Activated gamma-delta T cell treated with anti-CD3 and anti-CD28 coated beads, Interleukin-2, amount 50 U/mL, for 16 hours (primary cell): Measurements from ENCODE around the gene TMEM150A.
"Not testable (repeated sequence)": the region's sequence is repeated elsewhere in the genome, so short reads cannot be mapped to it uniquely, and the experiment has no call there.

Source experiments
- DNase-seq: peaks from one replicate; pipeline ENCODE4 v3.0.0-alpha.2; 2020; ENCODE audit warnings: low read depth

Gene TMEM150A

DNA sequence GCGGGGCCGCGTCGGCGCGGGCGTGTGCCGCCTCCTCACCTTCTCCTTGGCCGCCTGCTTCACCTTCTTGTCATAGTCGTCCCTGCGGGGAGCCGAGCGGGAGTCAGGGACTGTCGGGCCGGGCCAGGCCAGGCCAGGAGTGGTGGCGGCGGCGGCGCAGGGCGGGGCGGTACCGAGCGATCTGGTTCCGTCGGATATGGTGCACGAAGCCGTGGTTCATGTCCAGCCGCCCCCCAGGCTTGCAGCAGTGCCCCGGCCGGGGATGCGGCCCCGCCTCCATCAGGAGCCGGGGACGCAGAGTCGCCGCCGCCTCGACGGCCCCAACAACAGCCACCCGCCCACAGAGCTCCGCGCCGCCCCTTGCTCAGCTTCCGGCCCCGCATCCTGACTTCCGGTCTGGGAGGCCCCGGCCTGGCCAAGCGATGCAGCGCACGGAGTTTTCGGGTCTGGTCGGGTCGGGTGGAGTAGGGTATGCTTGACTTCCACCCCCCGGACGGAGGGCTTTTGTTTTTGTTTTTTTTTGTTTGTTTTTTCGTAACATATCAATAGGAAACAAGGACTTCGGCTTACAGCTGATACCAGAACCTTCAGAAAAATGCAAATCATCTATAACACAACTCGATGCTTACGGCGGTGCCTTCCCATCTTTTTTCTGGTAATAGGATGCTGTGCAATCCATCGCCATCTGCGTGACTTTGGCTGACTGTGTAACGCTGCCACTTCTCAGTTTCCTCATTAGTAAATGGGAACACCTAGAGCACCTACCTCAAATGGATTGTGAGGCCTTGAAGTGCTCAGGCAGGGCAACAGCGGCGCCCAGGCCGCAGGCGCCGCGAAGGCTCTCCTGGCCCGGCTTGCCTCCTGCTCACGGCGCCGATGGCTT is 9.4 kb upstream of the TMEM150A start, which contains the start of gene C2orf68:
C2orf68 (minus strand) TSS at position 362 of the 883 bp plus-strand sequence; CDS start at position 280, 82 bp downstream.
- peak; percentile 79 for DNase-seq

GRCh38 chr2:85611217-85611704 is 8.8 kb upstream of the TMEM150A start:
- DNase-seq = no peak

GRCh38 chr2:85607268-85608215 is 5.0 kb upstream of the TMEM150A start:
- DNase-seq = no peak

DNA sequence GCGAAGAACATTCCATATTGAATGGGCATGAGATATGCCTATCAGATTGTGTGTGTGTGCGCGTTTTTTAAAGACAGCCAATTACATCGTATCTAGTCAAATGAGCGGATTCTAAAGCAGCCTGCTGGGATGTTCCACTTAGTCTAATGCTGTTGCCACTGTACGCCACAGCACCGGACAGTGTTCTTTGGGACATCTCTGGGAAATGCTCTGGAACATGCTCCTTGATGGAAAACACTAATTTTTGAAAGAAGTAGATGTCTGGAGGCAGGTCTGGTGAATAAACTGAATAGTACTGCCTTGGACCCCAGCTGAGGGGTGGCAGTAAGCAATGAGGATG is 3.6 kb upstream of the TMEM150A start:
- no peak for DNase-seq

DNA sequence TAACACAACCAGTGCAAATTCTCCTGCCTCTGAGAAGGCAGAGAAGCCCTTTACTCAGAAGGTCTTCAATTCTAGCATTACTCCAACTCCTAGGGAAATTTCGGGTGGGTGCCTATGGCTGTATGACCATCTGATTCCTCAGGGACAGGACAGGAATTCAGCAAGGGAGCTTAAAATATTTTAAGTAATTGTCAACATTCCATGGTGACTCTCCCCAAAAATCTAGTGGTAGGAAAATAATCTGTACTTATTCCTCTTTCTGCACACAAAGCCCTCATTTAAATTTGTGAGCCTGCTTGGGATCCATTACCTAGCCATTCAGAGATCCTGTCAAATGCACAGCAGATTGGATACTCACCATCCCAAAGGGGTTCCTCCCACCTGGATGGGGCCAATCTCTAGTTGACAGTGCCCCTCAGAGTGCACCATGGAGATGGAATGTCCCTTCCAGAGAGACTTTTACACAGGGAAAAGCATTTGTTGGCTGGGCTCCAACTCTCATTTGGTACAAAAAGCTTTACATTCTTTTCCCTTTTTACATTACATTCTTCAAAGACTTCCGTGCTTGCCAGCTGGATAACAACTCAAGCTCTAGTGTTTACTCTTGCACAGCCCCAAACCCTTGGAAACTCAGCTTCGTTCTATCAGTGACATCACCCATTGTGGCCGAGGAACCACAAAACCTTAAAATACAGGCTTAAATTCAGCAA is 3.1 kb upstream of the TMEM150A start:
- DNase-seq = no peak

- DNase-seq = no peak
These were observed 2.3 kb upstream of the TMEM150A start for GRCh38 chr2:85604568-85605339.

- DNase-seq = not testable (repeated sequence)
These were observed 1.6 kb upstream of the TMEM150A start for GRCh38 chr2:85604133-85604444.

GRCh38 chr2:85601771-85602475 is 575 bp downstream of the TMEM150A start:
- no peak for DNase-seq

GRCh38 chr2:85600951-85601770 is 1.3 kb downstream of the TMEM150A start:
- DNase-seq = no peak

DNA sequence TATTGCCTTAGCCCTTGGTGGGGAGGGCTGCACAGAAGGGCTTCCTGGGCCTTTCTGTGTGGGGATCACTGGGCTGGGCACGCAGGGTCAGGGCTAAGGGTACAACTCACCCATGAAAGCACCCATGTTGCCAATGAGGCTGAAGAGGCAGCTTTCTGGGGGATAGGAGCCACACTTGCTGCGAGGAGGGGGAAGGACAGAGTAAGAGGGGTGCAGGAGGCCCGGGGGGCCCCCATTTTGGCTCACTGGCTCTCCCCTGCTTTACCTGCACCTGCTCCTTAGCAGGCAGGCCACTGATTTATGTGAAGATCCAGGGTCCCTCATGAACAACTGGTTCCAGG is 2.3 kb downstream of the TMEM150A start:
- no peak for DNase-seq

- DNase-seq = no peak
These were observed 2.8 kb downstream of the TMEM150A start for GRCh38 chr2:85599468-85600234.

GRCh38 chr2:85598594-85599340 is 3.7 kb downstream of the TMEM150A start:
- DNase-seq = no peak

- no peak for DNase-seq
These were observed 5.3 kb downstream of the TMEM150A start for GRCh38 chr2:85597241-85597640.

GRCh38 chr2:85596486-85597143 is 5.9 kb downstream of the TMEM150A start:
- DNase-seq = no peak

DNA sequence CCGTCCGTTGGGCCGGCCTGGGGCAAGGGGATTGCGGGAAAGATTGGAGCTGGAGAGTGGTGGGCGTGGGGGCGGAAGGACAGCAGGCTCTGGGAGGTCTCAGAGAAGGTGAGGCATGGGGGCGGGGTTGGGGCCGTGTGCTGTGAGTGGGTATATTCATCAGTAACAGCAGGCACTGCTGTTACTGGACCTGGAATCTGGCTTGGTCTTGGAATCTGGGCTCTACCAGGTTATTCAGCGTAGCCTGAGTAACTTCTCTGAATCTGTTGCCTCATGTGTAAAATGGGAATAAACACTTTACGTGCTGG is 6.5 kb downstream of the TMEM150A start:
- DNase-seq = no peak

GRCh38 chr2:85595301-85596025 is 7.0 kb downstream of the TMEM150A start, which contains the start of gene RNF181:
Gene RNF181 (plus strand): TSS chr2:85595745. CDS start chr2:85595764, 19 bp downstream.
- peak; percentile 85 for DNase-seq

DNA sequence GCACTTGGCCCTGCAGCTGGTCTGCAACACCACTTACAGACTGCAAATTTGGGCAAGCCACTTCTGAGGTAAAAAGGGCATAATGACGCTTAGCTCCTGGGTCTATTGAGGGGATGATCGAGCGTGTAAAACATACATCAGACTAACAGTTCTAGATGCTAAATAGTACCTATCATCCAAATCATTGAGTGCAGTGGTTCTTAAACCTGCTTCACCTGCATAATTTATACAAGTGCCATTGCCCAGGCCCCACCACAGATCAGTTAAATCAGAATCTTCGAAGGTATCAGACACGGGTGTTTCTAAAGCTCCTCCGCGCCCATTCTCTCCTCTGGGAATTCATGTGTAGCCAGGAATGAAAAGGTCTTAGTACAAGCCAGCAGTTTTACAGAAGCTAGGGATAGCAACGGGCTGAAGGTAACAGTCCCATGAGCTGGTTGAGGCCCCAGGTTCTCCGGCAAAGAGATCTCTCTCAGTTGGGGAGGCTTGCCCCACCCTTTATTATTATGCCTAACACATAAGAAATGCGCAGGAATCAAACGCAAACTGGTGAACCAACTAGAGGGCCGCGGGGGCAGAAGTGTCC is 7.7 kb downstream of the TMEM150A start:
- DNase-seq = no peak
